ENCODE results near the gene STIM2.
A peak's percentile ranks its signal among the peaks of the same experiment; 100 is the strongest.
"Not testable (repeated sequence)": the region's sequence is repeated elsewhere in the genome, so short reads cannot be mapped to it uniquely, and the experiment has no call there.

STIM2 gene

DNA sequence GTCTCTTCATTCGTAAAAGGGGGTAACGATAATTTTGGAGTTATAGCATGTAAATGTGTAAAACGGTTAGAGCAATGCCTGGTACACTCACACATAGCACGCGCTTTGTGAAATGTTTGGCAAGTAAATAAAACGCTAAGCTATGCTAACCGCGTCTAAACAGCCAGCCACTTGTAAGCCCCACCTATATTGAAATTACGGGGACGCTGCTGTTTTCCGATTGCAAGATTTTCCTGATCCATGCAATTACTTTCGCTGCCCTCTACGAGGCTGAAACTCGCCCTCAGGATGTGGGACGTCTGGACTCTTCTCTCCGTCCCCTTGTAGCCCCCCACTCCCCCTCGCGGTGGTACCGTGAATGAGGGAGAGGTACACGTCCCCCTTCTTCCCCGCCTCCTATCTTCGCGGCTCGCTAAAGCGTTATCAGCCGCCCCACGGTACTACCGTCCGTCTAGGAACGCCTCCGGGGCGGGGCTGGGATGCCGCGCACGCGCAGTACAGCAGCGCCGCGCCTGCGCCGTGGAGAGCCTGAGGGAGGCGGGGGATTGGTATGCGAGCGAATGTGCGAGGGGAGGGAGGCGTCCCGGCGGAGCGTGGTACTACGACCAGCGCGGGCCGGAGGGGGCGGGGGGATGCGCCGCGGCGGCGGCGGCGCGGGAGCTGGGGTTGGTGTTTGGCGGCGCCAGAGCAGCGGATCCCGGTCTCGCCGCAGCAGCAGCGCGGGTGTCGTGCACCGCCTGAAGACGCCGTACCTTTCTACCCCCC lies at the start of gene STIM2:
STIM2 (plus strand) TSS at position 685 of the 765 bp plus-strand sequence.
- peak; percentile 97 for DNase-seq (ENCODE audit: low spot score)

DNA sequence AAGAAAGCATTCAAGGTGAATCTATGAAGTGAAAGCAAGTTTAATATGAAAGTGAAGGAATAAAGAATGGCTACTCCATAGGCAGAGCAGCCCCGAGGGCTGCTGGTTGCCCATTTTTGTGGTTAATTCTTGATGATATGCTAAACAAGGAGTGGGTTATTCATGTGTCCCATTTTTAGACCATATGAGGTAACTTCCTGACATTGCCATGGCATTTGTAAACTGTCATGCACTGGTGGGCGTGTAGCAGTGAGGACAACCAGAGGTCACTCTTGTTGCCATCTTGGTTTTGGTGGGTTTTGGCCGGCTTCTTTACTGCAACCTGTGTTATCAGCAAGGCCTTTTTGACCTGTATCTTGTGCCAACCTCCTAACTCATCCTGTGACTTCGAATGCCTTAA lies 49.1 kb upstream of the STIM2 start:
- DNase-seq (ENCODE audit: low spot score), result peak; percentile 43

DNA sequence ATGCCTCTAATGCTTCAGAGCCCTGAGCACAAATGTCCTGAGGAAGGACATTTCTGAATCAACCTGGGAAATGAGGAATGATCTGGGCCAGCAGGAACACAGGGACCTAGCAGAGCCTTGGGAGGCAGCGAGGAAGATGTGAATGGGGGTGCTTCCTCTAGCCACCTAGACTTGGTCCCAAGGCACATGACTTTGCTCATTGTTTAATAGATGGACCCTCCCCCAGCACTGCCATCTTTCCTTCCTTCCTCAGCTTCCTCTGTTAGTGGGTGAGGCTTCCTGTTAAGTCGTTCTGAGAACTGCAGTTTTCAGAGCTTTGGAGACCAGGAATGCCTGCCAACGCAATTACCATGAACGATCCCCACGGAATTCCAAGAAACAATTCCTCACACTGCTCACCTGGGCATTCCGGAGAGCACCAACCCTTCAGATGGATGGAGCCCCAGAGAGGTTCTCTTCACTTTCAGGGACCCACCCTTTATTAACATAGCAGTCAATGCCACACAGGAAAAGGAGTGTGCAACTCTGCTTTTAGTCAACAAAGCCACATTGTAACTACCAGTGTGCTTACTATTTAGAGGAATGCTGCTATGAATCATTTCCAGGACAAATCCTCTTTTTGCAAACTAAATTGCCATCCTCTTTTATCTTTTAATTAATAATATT lies 48.5 kb upstream of the STIM2 start:
- DNase-seq (ENCODE audit: low spot score), result peak; percentile 13

DNA sequence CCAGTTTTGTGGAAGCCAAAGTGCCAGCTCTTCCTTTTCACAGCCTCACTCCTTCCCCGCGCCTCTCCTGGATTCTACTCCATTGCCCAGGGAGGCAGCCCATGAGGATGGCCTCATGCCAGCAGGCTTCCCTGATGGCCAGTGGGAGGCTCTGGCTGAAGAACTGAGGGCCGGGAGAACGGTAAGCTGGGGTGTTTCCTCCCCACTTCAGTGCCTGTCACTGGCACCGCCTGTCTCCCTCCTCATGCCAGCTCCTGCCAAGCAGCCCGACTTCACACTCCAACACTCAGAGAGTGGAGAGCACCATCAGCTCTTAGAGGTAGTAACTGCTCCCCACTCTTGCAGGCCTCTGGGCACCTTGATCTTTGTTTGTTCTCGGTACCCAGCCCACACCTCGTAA lies 46.9 kb upstream of the STIM2 start:
- DNase-seq (ENCODE audit: low spot score), result no peak

DNA sequence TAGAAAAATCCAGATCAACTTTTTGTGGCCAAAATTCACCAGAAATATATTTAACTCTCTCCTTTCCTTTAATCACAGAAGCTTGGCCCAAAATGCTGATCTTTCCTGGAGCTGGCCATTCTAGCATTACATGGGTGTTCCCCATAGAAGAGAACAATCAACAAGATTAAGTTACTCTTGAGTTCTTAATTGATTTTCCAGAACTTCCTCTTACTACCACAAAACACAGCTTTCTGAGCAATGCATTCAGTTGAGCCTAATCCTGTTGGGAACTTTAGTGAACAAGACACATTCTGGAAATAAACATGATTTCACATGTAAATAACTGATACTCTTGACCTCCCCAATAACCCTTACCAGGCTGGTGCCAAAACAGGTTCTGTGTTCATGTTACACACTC lies 45.4 kb upstream of the STIM2 start:
- DNase-seq (ENCODE audit: low spot score), result no peak

DNA sequence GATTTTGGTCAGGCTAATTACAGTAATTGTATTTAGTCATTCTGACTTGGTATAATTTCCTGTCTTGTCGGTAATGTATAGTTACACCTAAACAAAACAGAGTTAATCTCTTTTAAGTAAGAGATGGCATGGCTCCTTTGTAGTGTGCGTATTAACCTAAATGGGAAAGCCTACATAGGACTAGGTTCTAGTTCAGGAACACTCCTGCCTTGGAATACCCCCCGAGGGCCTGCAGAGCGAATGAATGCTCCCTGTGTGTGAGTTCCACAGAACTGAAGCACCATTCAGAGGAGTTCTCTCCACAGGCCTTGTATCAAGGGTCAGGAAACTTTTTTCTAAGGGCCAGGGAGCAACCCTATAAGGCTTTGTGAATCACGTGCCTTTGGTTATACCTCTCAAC lies 44.9 kb upstream of the STIM2 start:
- DNase-seq (ENCODE audit: low spot score), result no peak

DNA sequence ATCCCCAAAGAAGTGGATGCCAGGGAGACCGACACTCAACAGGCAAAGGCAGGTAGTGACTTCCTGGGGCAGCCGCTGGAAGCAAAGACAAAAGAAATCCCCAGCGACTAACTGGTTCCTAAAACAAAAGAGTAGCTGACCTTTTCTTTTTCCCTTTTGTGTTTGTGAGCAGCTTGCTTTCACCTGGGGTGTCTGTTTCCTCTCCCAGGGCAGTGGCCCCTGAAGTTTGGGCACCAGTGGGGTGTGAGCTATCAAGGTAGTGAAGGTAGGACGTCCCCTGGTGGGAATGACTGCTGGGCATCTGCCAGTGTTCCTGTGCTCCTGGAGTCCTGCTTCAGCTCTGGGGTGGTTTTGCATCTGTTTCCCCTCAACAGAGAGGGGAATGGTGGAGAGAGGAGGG lies 41.6 kb upstream of the STIM2 start:
- no peak for DNase-seq (ENCODE audit: low spot score)

DNA sequence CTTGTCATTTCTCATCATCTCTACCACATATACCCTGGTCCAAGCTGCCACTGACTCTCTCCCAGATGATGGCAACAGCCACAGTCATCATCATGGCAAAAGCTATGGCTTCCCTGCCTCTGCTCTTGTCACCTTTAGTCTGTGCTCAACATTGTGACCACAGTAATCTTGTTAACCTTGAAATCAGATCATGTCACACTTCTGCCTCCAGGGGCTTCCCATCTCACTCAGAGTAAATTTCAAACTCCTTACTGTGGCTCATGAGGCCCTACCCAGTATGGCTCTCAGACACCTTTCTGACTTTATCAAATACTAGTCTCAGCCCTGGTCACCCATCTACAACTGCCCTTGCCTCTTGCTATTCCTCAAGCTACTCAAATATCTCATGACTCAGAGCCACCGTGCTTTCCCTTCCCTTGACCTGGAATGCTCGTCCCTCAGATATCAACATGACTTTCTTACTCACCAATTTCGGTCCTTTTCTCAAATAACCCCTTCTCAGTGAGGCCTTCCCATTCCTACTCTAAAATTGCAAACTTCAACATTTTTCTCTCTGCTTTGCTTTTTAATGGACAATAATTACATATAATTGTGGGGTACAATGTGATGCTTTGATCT lies 41.1 kb upstream of the STIM2 start:
- peak; percentile 6 for DNase-seq (ENCODE audit: low spot score)

DNA sequence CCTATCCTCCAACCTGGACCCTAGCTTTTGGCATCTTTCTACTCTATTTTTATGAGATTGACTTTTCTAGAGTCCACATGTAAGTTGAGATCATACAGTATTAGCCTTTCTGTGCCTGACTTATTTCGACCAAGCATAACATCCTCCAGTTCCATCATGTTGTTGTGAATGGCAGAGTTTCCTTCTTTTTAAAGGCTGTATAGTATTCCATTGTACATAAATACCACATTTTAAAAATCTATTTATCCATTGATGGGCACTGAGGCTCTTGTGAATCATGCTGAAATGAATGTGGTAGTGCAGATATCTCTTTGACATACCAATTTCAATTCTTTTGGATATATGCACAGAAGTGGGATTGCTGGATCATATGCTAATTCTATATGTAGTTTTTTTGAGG lies 40.3 kb upstream of the STIM2 start:
- DNase-seq (ENCODE audit: low spot score), result no peak

DNA sequence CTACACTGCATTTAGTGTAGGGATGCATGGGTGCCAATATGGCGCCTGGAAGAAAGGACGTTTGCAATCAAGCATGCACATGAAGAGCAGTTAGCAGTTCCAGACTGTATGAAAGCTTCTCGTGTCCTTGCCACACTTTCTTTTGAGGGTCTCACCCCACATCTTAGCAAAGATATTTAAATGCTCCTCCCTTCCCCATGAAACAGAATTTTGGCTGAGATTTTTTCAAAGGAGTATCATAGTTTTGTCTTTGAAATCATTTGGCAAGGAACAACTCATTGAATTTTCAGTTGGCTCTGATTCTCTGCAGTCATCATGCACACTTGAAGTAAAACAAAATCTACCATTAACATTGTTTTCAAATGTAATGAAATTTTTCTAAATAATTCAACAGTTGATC lies 39.6 kb upstream of the STIM2 start:
- DNase-seq (ENCODE audit: low spot score), result no peak

DNA sequence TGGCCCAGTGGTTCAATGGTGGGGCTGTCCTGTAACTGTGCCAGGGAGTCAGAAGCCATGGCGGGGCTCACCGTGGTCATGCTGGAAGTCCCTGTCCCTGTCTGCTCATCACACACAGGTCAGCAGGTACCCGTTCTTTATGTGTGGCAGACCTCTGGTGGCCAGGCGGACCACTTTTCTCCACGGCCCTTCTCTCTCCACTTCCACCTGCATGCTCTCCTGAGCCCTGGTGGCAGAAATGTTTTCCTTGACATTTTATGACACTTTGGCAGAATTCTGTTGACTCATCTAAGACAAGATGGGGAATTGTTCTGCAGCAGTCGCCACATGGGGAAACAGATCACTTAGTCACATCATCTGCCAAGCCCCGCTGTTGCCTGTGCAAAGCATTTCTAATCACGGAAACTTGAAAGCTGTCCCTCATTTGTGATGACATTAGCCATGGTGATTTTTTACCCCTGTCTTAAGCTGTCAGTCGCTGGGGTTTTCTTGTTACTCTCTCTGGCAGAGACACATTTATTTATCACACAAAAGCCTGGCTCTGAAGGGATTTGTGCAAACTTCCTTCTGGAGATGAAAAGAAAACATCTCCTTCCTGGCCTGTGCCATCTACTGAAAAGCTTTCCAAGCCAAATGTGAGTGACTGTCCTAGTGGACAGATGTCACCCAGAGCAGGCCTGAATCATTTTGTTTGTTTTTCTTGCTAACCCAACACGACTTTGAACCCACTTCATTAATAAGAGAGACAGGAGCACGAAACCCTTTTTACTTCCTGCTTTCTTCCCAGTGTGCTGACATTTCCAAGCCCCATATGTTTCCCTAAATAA lies 38.8 kb upstream of the STIM2 start:
- DNase-seq (ENCODE audit: low spot score), result peak; percentile 13

DNA sequence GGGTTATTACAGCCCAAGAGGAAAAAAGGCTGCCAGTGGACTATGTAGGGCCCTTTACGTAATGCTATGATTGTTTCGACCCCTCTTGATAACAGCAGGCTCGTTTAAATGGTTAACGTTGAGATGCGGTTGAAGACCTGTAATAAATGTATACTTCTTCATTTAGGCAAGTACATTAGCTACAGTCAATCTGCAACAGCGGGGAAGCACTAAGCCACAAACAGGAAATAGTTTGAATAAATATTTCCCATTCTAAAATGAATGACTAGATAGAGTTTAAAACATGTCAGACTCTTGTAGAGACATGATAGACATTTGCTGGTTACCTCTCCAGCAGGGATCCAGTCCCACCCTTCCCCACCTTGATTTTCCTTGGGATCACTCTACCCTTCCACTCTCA lies 38.1 kb upstream of the STIM2 start:
- no peak for DNase-seq (ENCODE audit: low spot score)

DNA sequence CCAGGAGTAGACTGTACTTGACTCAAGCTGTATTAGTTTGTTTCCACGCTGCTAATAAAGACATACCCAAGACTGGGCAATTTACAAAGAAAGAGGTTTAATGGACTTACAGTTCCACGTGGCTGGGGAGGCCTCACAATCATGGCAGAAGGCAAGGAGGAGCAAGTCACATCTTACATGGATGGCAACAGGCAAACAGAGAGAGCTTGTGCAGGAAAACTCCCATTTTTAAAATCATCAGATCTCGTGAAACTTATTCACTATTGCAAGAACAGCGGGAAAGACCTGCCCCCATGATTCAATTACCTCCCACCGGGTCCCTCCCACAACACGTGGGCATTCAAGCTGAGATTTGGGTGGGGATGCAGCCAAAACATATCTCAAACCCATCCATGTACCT lies 37.7 kb upstream of the STIM2 start:
- DNase-seq (ENCODE audit: low spot score), result not testable (repeated sequence)

DNA sequence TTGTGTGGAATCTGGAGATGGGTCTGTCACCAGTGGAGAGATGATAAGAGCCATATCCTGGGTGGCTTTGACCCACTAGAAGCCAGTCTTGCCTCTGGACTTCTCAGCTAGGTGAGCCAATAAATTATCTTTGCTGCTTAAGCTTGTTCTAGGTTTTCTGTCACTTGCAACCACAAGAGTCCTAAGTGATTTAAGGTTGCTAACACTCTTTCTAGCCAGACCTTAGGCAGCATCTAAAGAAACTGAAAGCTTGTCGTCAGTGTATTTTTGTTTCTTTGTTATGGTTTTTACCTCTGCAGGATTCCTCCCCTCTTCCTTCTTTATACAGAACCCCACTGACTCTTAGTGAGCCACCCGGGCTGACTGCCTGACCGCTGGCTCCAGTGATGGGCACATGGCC lies 37.1 kb upstream of the STIM2 start:
- no peak for DNase-seq (ENCODE audit: low spot score)

DNA sequence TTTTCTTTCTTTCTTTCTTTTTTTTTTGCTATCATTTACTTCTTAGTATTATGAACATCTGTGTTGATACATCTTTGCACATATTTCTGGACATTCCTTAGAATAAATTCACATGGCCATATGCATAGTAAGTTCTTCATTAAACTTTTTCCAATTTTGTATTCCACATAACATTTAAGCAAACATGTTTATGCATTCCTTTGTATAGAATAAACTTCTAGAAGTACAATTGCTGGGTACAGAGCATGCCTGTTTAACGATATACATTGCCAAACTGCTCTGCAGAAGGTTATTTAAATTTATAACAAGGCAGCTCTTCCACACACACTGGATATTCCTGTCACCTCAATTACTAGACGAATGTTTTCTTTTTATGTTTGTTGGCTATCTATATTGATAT lies 36.0 kb upstream of the STIM2 start:
- DNase-seq (ENCODE audit: low spot score), result no peak

DNA sequence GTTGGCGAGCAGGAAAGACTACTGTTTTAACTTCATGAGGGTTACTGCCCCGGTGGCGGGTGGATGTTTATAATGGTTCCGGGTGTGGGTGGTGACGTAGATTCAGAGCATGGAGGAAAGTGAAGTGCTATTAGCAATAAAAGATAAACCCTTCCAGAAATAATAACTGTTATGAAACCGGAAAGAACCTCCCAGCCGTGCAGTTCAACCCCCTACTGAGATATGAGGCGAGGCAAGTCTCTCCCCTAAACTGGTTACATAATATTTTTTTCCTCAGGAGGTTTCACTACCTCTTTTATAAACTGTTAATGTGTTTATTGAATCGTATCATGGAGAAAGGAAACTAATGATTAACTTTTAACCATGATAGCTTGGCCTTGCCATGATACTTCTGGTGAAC lies 33.9 kb upstream of the STIM2 start:
- peak; percentile 68 for DNase-seq (ENCODE audit: low spot score)

DNA sequence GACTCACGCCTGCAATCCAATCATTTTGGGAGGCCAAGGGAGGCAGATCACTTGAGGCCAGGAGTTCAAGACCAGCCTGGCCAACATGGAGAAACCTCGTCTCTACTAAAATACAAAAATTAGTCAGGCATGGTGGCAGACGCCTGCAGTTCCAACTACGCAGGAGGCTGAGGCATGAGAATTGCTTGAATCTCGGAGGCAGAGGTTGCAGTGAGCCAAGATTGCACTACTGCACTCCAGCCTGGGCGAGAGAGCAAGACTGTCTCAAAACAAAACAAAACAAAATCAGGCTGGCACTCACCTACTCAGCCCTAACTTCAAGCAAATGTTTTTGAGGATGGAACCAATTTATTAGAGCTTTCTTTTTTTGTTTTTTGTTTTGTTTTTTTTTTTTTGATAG lies 33.3 kb upstream of the STIM2 start:
- DNase-seq (ENCODE audit: low spot score), result not testable (repeated sequence)

DNA sequence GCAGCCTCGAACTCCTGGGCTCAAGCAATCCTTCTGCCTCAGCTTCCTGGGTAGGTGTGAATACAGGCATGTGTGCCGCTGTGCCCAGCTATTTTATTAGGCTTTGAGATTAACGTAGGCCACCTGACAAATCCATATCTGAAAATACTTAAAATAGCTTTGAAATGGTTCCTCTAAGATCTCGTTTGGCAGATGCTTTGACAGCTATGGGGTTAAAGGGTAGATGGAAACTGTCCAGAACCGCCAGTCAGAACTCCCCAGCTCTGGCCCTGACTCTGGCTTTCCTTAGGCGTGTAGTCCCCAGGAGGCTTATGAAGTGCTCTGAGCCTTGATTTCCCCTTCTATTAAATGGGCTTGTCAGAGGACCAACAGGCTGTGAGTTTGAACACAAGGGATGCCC lies 32.8 kb upstream of the STIM2 start:
- no peak for DNase-seq (ENCODE audit: low spot score)

DNA sequence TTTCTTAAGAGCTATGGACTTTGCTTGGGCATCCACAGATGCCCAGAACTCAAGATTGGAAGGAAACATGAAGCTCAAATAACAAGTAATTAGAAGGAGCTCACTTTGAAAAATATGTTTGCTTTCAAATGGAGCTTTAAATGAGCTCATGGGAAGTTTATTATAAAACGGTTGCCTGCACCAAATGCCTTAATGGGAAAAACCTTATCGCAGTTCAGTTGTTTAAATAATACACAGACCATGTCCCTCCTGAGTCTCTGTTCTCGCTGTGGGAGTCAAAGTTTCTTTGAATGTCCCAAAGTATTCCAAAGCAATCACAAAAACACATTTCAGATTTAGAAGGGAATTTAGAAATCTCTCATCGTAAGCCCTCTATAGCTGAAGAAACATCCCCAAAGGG lies 31.6 kb upstream of the STIM2 start:
- DNase-seq (ENCODE audit: low spot score), result no peak

DNA sequence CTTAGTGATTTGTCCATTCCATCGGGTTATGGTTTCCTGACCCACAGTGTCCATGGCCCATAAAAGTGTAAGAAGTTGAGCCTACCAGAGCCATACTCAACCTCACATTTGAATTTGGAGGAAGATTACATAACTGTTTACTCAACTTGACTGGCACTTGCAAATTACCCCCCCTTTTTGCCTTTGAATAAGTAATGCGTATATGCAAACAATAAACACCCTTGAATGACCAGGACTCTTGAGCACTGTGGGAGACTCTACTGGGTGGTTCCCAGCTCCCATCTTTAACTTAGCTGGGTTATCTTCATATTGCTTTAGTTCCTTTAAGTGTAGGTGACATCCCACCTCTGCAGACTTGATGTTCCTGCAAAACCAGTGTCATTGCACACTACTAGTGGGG lies 30.6 kb upstream of the STIM2 start:
- no peak for DNase-seq (ENCODE audit: low spot score)

DNA sequence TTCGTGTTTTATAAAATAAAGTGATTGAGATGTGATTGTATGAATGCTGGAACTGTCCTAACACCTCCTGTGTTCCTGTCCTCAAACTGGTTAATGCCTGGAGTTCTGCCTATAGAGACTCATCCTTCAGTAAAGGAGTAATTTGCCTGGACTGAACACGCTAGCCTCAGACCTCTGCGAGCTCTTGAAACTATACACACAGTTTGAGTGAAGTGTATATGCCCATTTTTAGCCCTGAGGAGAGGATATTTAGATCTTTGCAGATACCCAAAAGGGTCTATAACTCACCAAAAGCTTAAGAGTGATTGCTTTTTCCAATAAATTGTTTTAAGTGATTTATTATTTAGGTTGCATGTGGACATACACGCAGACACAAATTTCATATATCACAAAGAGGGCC lies 29.9 kb upstream of the STIM2 start:
- no peak for DNase-seq (ENCODE audit: low spot score)

DNA sequence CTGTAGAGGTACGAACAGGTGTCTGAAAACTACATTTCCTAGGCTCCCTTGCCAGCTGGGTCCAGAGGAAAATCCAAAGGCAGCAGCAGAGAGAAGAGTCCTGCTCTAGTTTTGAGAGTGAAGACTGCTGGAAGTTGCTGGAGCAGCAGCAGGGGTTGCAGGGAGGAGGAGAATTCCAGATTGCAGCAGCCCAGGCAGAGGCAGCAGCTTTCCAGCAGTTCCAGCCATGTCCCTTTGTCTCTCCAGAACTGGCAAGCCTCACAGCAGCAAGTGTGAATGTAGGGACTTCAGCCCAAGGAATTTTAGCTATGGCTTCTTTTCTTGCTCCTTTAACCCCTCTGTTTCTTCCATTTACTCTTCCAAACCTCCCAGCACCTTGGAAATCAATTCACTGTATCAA lies 24.1 kb upstream of the STIM2 start:
- no peak for DNase-seq (ENCODE audit: low spot score)
